Erythroblast (primary cell): ENCODE results near the gene KCNMB2.

Source experiments
- GATA1 ChIP-seq: IDR thresholded peaks from 2 replicates; pipeline ENCODE4 v1.6.1; 2011; ENCODE audit warnings: low read depth, mild to moderate bottlenecking, control low read depth, low read length, moderate library complexity
- POLR2A ChIP-seq: IDR thresholded peaks from 2 replicates; pipeline ENCODE4 v1.6.1; 2011; ENCODE audit warnings: mild to moderate bottlenecking, low read length

- no peak for TF ChIP-seq POLR2A
- TF ChIP-seq GATA1: no peak
Measured at GRCh38 chr3:178584722-178585380, 48.6 kb downstream of the KCNMB2 start.
